HEK293 (cell line): ENCODE measurements around the gene RAB28.

Source experiments
- CTCF ChIA-PET: fragments of 350-600 bp; formaldehyde crosslinking; extraction: SDS; loops from one replicate; lab custom pipeline; 2021; ENCODE audit warnings: antibody characterized with exemption; lab: Yijun Ruan, JAX
- POLR2A ChIA-PET: fragments of 300-600 bp; formaldehyde crosslinking; extraction: SDS; loops from one replicate; lab custom pipeline; 2020; ENCODE audit warnings: antibody characterized with exemption, inconsistent platforms; lab: Yijun Ruan, JAX
- H3K27ac ChIP-seq: fragments of 200-500 bp; sonication (Bioruptor generic); 2 replicates; pipeline ENCODE4 v1.5.1; 2014; ENCODE audit warnings: low read depth, low read length, control low read depth, inconsistent platforms; ENCODE audit errors: extremely low read depth
- H3K36me3 ChIP-seq, 2 experiments: fragments of 200-500 bp in 1 of 2; sonication (Bioruptor generic) in 1 of 2; 1 replicate in 1 of 2; 2 replicates in 1 of 2; pipeline ENCODE4 v1.5.1; 2014 to 2017; ENCODE audit warnings: inconsistent platforms in 2 of 2, low read length in 2 of 2; ENCODE audit not compliant: control insufficient read depth in 2 of 2, insufficient read depth in 1 of 2
- H3K4me1 ChIP-seq: fragments of 200-500 bp; sonication (Bioruptor generic); 2 replicates; pipeline ENCODE4 v1.5.1; 2014; ENCODE audit warnings: mild to moderate bottlenecking, low read length, inconsistent platforms; ENCODE audit not compliant: control insufficient read depth, insufficient read depth
- H3K4me3 ChIP-seq: 2 replicates; pipeline ENCODE4 v1.5.1; 2011; ENCODE audit warnings: low read depth, mild to moderate bottlenecking, control low read depth, low read length, moderate library complexity
- H3K9me3 ChIP-seq: fragments of 200-500 bp; sonication (Bioruptor generic); 2 replicates; pipeline ENCODE4 v1.5.1; 2014; ENCODE audit warnings: low read depth, low read length, inconsistent platforms; ENCODE audit not compliant: control insufficient read depth, insufficient read depth
- MYNN ChIP-seq: fragments of 450-650 bp; formaldehyde crosslinking; IDR thresholded peaks from 2 replicates; pipeline ENCODE4 v1.5.1; 2016; ENCODE audit warnings: missing biosample characterization, missing genetic modification characterization, borderline replicate concordance
- PRDM4 ChIP-seq: fragments of 450-650 bp; formaldehyde crosslinking; IDR thresholded peaks from 2 replicates; pipeline ENCODE4 v1.5.1; 2017; ENCODE audit warnings: missing biosample characterization, missing genetic modification characterization
- TSHZ1 ChIP-seq: fragments of 450-650 bp; formaldehyde crosslinking; IDR thresholded peaks from 2 replicates; pipeline ENCODE4 v1.5.1; 2016; ENCODE audit warnings: missing biosample characterization, missing genetic modification characterization, borderline replicate concordance
- ZNF140 ChIP-seq: fragments of 450-650 bp; formaldehyde crosslinking; IDR thresholded peaks from 2 replicates; pipeline ENCODE4 v1.5.1; 2016; ENCODE audit warnings: missing biosample characterization, missing genetic modification characterization
- ZNF292 ChIP-seq: fragments of 450-650 bp; formaldehyde crosslinking; IDR thresholded peaks from 2 replicates; pipeline ENCODE4 v1.5.1; 2016; ENCODE audit warnings: low read depth, missing biosample characterization, missing genetic modification characterization, borderline replicate concordance
- ZNF341 ChIP-seq: fragments of 450-650 bp; formaldehyde crosslinking; IDR thresholded peaks from 2 replicates; pipeline ENCODE4; 2016; ENCODE audit warnings: low read depth, missing biosample characterization, missing genetic modification characterization
- ZNF366 ChIP-seq: fragments of 450-650 bp; formaldehyde crosslinking; conservative IDR thresholded peaks from 2 replicates; pipeline ENCODE4 v1.5.1; 2016; ENCODE audit warnings: missing biosample characterization, missing genetic modification characterization
- ZNF37A ChIP-seq: fragments of 450-650 bp; IDR thresholded peaks from 2 replicates; pipeline ENCODE4 v1.5.1; 2018; ENCODE audit warnings: missing biosample characterization, missing genetic modification characterization
- ZNF549 ChIP-seq: fragments of 450-650 bp; IDR thresholded peaks from 2 replicates; pipeline ENCODE4 v1.5.1; 2018; ENCODE audit warnings: missing biosample characterization, missing genetic modification characterization, mild to moderate bottlenecking, inconsistent platforms, moderate library complexity
- TF ChIP-seq, protein P1 (sequence below): fragments of 450-650 bp; formaldehyde crosslinking; IDR thresholded peaks from 2 replicates; pipeline ENCODE4 v1.5.1; 2016; ENCODE audit warnings: missing biosample characterization, missing genetic modification characterization, low read depth
- TF ChIP-seq, protein P2 (sequence below): fragments of 450-650 bp; formaldehyde crosslinking; IDR thresholded peaks from 2 replicates; pipeline ENCODE4 v1.5.1; 2016; ENCODE audit warnings: missing biosample characterization, missing genetic modification characterization, borderline replicate concordance
- TF ChIP-seq, protein P3 (sequence below): fragments of 450-650 bp; formaldehyde crosslinking; IDR thresholded peaks from 2 replicates; pipeline ENCODE4 v1.5.1; 2017; ENCODE audit warnings: missing biosample characterization, missing genetic modification characterization
- TF ChIP-seq, protein P4 (sequence below): fragments of 450-650 bp; formaldehyde crosslinking; IDR thresholded peaks from 2 replicates; pipeline ENCODE4 v1.5.1; 2017; ENCODE audit warnings: missing biosample characterization, missing genetic modification characterization

Gene RAB28

DNA sequence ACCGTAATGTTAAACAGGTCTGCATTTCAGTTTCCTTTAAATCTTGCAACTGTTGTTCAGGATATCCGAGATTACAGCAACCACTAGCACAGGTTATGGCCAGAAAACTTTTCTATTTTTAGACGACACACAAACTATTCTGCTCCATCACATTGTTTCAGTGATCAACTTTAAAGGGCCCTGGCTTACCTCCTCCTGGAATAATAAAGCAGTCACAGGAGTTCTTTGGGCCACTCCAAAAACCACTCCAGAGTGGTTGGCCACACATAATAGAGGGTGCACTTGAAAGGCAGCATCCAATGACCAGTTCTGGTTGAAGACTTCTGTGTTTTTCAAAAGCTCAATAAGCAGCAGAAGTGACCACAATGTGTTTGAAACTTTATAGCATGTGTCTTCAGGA lies 118.9 kb downstream of the RAB28 start:
- TF ChIP-seq, protein P1, sequence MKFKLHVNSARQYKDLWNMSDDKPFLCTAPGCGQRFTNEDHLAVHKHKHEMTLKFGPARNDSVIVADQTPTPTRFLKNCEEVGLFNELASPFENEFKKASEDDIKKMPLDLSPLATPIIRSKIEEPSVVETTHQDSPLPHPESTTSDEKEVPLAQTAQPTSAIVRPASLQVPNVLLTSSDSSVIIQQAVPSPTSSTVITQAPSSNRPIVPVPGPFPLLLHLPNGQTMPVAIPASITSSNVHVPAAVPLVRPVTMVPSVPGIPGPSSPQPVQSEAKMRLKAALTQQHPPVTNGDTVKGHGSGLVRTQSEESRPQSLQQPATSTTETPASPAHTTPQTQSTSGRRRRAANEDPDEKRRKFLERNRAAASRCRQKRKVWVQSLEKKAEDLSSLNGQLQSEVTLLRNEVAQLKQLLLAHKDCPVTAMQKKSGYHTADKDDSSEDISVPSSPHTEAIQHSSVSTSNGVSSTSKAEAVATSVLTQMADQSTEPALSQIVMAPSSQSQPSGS (tag by site-specific recombination): no peak
- TF ChIP-seq ZNF341 (tag by site-specific recombination): no peak
- TF ChIP-seq ZNF549 (tag by site-specific recombination): no peak
- TF ChIP-seq TSHZ1 (tag by site-specific recombination): no peak
- no peak for TF ChIP-seq ZNF292 (tag by site-specific recombination)
- no peak for TF ChIP-seq ZNF140 (tag by site-specific recombination)
- no peak for TF ChIP-seq MYNN (tag by site-specific recombination)
- TF ChIP-seq, protein P2, sequence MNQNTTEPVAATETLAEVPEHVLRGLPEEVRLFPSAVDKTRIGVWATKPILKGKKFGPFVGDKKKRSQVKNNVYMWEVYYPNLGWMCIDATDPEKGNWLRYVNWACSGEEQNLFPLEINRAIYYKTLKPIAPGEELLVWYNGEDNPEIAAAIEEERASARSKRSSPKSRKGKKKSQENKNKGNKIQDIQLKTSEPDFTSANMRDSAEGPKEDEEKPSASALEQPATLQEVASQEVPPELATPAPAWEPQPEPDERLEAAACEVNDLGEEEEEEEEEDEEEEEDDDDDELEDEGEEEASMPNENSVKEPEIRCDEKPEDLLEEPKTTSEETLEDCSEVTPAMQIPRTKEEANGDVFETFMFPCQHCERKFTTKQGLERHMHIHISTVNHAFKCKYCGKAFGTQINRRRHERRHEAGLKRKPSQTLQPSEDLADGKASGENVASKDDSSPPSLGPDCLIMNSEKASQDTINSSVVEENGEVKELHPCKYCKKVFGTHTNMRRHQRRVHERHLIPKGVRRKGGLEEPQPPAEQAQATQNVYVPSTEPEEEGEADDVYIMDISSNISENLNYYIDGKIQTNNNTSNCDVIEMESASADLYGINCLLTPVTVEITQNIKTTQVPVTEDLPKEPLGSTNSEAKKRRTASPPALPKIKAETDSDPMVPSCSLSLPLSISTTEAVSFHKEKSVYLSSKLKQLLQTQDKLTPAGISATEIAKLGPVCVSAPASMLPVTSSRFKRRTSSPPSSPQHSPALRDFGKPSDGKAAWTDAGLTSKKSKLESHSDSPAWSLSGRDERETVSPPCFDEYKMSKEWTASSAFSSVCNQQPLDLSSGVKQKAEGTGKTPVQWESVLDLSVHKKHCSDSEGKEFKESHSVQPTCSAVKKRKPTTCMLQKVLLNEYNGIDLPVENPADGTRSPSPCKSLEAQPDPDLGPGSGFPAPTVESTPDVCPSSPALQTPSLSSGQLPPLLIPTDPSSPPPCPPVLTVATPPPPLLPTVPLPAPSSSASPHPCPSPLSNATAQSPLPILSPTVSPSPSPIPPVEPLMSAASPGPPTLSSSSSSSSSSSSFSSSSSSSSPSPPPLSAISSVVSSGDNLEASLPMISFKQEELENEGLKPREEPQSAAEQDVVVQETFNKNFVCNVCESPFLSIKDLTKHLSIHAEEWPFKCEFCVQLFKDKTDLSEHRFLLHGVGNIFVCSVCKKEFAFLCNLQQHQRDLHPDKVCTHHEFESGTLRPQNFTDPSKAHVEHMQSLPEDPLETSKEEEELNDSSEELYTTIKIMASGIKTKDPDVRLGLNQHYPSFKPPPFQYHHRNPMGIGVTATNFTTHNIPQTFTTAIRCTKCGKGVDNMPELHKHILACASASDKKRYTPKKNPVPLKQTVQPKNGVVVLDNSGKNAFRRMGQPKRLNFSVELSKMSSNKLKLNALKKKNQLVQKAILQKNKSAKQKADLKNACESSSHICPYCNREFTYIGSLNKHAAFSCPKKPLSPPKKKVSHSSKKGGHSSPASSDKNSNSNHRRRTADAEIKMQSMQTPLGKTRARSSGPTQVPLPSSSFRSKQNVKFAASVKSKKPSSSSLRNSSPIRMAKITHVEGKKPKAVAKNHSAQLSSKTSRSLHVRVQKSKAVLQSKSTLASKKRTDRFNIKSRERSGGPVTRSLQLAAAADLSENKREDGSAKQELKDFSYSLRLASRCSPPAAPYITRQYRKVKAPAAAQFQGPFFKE (tag by site-specific recombination): no peak
- TF ChIP-seq PRDM4 (tag by site-specific recombination): no peak
- TF ChIP-seq, protein P3, sequence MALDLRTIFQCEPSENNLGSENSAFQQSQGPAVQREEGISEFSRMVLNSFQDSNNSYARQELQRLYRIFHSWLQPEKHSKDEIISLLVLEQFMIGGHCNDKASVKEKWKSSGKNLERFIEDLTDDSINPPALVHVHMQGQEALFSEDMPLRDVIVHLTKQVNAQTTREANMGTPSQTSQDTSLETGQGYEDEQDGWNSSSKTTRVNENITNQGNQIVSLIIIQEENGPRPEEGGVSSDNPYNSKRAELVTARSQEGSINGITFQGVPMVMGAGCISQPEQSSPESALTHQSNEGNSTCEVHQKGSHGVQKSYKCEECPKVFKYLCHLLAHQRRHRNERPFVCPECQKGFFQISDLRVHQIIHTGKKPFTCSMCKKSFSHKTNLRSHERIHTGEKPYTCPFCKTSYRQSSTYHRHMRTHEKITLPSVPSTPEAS (tag by site-specific recombination): no peak
- no peak for TF ChIP-seq ZNF366 (tag by site-specific recombination)
- TF ChIP-seq ZNF37A (tag by site-specific recombination): no peak
- TF ChIP-seq, protein P4, sequence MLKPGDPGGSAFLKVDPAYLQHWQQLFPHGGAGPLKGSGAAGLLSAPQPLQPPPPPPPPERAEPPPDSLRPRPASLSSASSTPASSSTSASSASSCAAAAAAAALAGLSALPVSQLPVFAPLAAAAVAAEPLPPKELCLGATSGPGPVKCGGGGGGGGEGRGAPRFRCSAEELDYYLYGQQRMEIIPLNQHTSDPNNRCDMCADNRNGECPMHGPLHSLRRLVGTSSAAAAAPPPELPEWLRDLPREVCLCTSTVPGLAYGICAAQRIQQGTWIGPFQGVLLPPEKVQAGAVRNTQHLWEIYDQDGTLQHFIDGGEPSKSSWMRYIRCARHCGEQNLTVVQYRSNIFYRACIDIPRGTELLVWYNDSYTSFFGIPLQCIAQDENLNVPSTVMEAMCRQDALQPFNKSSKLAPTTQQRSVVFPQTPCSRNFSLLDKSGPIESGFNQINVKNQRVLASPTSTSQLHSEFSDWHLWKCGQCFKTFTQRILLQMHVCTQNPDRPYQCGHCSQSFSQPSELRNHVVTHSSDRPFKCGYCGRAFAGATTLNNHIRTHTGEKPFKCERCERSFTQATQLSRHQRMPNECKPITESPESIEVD (tag by site-specific recombination): no peak
- H3K9me3 ChIP-seq: no peaks in the 10 kb centered on the region
- H3K36me3 ChIP-seq: no peaks in the 10 kb centered on the region
- POLR2A ChIA-PET: no interaction called here
- CTCF ChIA-PET: no interaction called here
- H3K4me3 ChIP-seq: no peak overlapping the region
- H3K4me1 ChIP-seq: no peaks in the 10 kb centered on the region
- no peak overlapping the region for H3K27ac ChIP-seq
